Esophagus squamous epithelium (tissue), 5 donors: ENCODE results near the gene OGFOD3. TPM values are rescaled to one million over a fixed set of nuclear protein-coding genes. Genes with fewer than 3 reads are reported as not detected.

Experiments
- DNase-seq: peaks from one replicate; lab custom pipeline; 2025; lab: John Stamatoyannopoulos, UW
- H3K27ac ChIP-seq, 4 donors: fragments of 200-600 bp; sonication (generic); one replicate each; pipeline ENCODE4 v1.5.1; 2016 to 2019; ENCODE audit warnings: mild to moderate bottlenecking in 1 of 4
- H3K27me3 ChIP-seq, 4 donors: fragments of 200-600 bp; sonication (generic); 1 replicate in 3 of 4; 2 replicates in 1 of 4; pipeline versions ENCODE4 v1.5.1 to v1.6.0; 2017 to 2021; ENCODE audit warnings: antibody characterized with exemption in 1 of 4
- H3K36me3 ChIP-seq, 3 donors: fragments of 200-600 bp; sonication (generic); one replicate each; pipeline ENCODE4 v1.5.1; 2016 to 2019
- H3K4me1 ChIP-seq, 3 donors: fragments of 200-600 bp; sonication (generic); one replicate each; pipeline ENCODE4 v1.5.1; 2017 to 2019
- H3K4me3 ChIP-seq, 4 donors: fragments of 200-600 bp; sonication (generic); 1 replicate in 3 of 4; 2 replicates in 1 of 4; pipeline ENCODE4 v1.5.1; 2016 to 2019; ENCODE audit warnings: mild to moderate bottlenecking in 2 of 4, moderate library complexity in 1 of 4
- H3K9me3 ChIP-seq, 3 donors: fragments of 200-600 bp; sonication (generic); one replicate each; pipeline ENCODE4 v1.5.1; 2016 to 2019
- CTCF ChIP-seq, 6 experiments: fragments of 450-650 bp in 4 of 6; fragments of 200-600 bp in 2 of 6; sonication (generic) in 2 of 6; IDR thresholded peaks; one replicate each; pipeline ENCODE4 v1.5.1; 2016 to 2019; ENCODE audit warnings: antibody characterized with exemption in 6 of 6, mild to moderate bottlenecking in 4 of 6, moderate library complexity in 4 of 6
- POLR2A ChIP-seq, 4 donors: fragments of 450-650 bp; IDR thresholded peaks; one replicate each; pipeline ENCODE4 v1.6.1; 2017; ENCODE audit warnings: antibody characterized with exemption in 4 of 4, mild to moderate bottlenecking in 4 of 4, moderate library complexity in 3 of 4
- WGBS, 2 donors: methylation state at CpG; one replicate each; pipeline ENCODE4 v1.1.5; 2018; 5-methylcytosine and 5-hydroxymethylcytosine counted together
- intact Hi-C: fragments of 100-400 bp; cut with DNase I; formaldehyde crosslinking; loops from one replicate; pipeline ENCODE4 v1.15.0; 2022
- total RNA-seq, 4 donors: library from RNA; depleted of rRNA; stranded (reverse); fragments of >200 nt; gene quantifications; one replicate each; pipeline ENCODE4 v1.1.0, GENCODE V29; 2016
- donor health status: DM: yes; HTN: yes; CAD: no.

Gene OGFOD3
- total RNA-seq, 4 donors from 2014 or later = 11.9 to 26.7 (median 19.4) TPM

DNA sequence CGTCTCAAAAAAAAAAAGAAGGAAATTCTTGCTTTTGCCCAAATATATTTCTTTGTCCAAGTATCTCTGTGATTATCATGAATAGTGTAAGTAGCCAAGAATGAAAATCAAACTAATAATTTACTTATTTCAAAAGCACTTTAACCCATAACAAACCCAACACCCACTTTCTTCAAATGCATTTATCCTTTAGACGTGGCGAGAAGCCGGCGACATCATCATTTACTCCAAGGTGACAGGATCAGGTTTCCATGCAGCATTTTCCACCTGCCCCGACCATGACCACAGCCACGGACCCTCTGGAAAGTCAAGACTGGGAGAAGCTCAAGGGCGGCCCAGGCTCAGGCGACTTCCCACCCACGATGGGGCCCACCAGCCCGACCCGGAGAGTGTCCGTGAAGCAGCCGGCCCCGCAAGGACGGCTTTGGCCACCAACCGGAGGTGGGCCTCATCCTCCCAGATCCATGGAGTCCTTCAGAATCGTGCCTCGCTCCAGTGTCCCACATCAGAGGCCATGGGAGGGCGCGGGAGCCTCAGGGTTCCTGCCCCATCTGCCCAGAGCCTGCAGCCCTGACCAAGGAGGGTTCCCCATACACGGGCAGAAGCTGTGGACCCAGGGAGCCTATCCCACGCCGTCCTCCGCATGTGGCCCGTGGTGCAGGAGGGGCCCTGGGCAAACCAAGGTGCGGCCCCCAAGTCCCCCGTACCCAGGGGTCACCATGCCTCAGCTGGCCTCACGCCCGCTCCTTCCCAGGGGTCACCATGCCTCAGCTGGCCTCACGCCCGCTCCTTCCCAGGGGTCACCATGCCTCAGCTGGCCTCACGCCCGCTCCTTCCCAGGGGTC lies 28.1 kb downstream of the OGFOD3 start:
- intact Hi-C loops = no loop called here
- TF ChIP-seq POLR2A (IDR thresholded peaks at IDR 0.05) (no peak), CTCF (IDR thresholded peaks at IDR 0.05) (no peak)
- peaks cover 0 to 34% (median 2%) of the 10 kb centered on the region in 4 donors for H3K27me3 ChIP-seq
- peaks cover 10 to 22% (median 15%) of the 10 kb centered on the region in 3 donors for H3K4me1 ChIP-seq
- H3K4me3 ChIP-seq = no peak overlapping the region
- DNase-seq = no peak
- peaks cover 0 to 43% (median 0%) of the 10 kb centered on the region in 3 donors for H3K36me3 ChIP-seq
- no peak overlapping the region for H3K27ac ChIP-seq
- H3K9me3 ChIP-seq = no peaks in the 10 kb centered on the region
- WGBS, 2 donors = 87 to 90% methylated on average over 19 to 26 of the region's 34 CpGs

DNA sequence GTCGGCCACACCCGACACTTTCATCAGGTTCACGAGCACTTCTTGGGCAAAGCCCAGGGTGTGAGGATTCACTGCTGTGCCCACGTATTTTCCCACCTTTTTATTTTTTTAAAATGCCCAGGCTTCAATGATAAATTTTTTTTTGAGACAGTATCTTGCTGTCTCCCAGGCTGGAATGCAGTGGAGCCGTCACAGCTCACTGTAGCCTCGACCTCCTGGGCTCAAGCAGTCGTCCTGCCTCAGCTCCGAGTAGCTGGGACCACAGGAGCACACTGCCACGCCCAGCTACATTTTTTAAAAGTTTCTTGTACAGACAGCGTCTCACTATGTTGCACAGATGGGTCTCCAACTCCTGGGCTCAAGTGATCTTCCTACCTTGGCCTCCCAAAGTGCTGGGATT lies 29.0 kb downstream of the OGFOD3 start:
- 64 to 70% methylated on average over 10 of the region's 10 CpGs for WGBS, 2 donors
- intact Hi-C loops = no loop called here

DNA sequence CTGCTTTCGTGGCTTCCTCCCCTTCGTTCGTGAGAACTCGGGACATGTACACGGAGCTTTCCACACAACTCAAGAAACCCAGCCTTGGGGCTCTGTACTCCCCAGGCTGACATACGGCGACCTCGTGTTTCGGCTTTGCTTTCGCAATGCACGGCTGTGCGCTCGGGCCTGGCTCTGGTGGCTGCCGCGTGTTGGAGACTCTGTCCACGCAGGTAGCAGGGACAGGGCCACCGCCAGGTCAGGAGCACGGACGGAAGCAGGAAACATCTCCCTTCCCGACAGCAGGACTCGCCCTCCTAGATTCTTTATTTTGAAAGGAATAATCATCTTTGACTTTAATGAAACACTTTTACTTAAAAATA lies 29.5 kb downstream of the OGFOD3 start:
- H3K4me3 ChIP-seq = no peak overlapping the region
- intact Hi-C loops = no loop called here
- peaks cover 0 to 30% (median 0%) of the 10 kb centered on the region in 3 donors for H3K36me3 ChIP-seq
- TF ChIP-seq POLR2A (IDR thresholded peaks at IDR 0.05) = no peak
- TF ChIP-seq CTCF (IDR thresholded peaks at IDR 0.05) = no peak
- no peak overlapping the region for H3K27ac ChIP-seq
- H3K9me3 ChIP-seq = no peaks in the 10 kb centered on the region
- DNase-seq = no peak
- 79 to 80% methylated on average over 5 to 21 of the region's 21 CpGs for WGBS, 2 donors
- peaks cover 0 to 48% (median 2%) of the 10 kb centered on the region in 4 donors for H3K27me3 ChIP-seq
- H3K4me1 ChIP-seq = peaks cover 10 to 35% (median 26%) of the 10 kb centered on the region in 3 donors

More for the DNA sequence above, 29.0 kb downstream of the OGFOD3 start:
- Histone ChIP-seq H3K4me3 (no peak overlapping the region), H3K9me3 (no peaks in the 10 kb centered on the region), H3K4me1 (peaks cover 10 to 30% (median 24%) of the 10 kb centered on the region in 3 donors), H3K27ac (no peak overlapping the region), H3K27me3 (peaks cover 0 to 43% (median 2%) of the 10 kb centered on the region in 4 donors), H3K36me3 (peaks cover 0 to 35% (median 0%) of the 10 kb centered on the region in 3 donors)
- TF ChIP-seq POLR2A (IDR thresholded peaks at IDR 0.05) = no peak
- TF ChIP-seq CTCF (IDR thresholded peaks at IDR 0.05) = no peak
- no peak for DNase-seq

GRCh38 chr17:82388223-82388921 lies 30.0 kb downstream of the OGFOD3 start:
- peaks cover 10 to 40% (median 26%) of the 10 kb centered on the region in 3 donors for H3K4me1 ChIP-seq
- no peak for DNase-seq
- H3K4me3 ChIP-seq = no peak overlapping the region
- 60 to 61% methylated on average over 10 of the region's 34 CpGs for WGBS, 2 donors
- no peak for TF ChIP-seq POLR2A (IDR thresholded peaks at IDR 0.05)
- TF ChIP-seq CTCF (IDR thresholded peaks at IDR 0.05) = no peak
- intact Hi-C loops = no loop called here
- H3K27me3 ChIP-seq = peaks cover 0 to 53% (median 5%) of the 10 kb centered on the region in 4 donors
- no peaks in the 10 kb centered on the region for H3K9me3 ChIP-seq
- H3K27ac ChIP-seq = no peak overlapping the region
- H3K36me3 ChIP-seq = peaks cover 0 to 25% (median 0%) of the 10 kb centered on the region in 3 donors

- peaks cover 10 to 41% (median 26%) of the 10 kb centered on the region in 3 donors for H3K4me1 ChIP-seq
- WGBS, 2 donors = 65 to 67% methylated on average over 2 to 3 of the region's 3 CpGs
- H3K4me3 ChIP-seq = no peak overlapping the region
- peaks cover 0 to 60% (median 5%) of the 10 kb centered on the region in 4 donors for H3K27me3 ChIP-seq
- no peak for TF ChIP-seq CTCF (IDR thresholded peaks at IDR 0.05)
- TF ChIP-seq POLR2A (IDR thresholded peaks at IDR 0.05) = no peak
- H3K27ac ChIP-seq = no peak overlapping the region
- H3K9me3 ChIP-seq = no peaks in the 10 kb centered on the region
- H3K36me3 ChIP-seq = peaks cover 0 to 18% (median 0%) of the 10 kb centered on the region in 3 donors
- intact Hi-C loops = no loop called here
- DNase-seq = no peak
Measured at GRCh38 chr17:82387705-82388106, 30.7 kb downstream of the OGFOD3 start.
